GM23338 (cell line): ENCODE data around the gene SRSF2. TPM values are rescaled to one million over a fixed set of nuclear protein-coding genes. Genes with fewer than 3 reads are reported as not detected.
A peak's percentile ranks its signal among the peaks of the same experiment; 100 is the strongest.

Experiments
- ATAC-seq: fragments of 200-7000 bp; cut with Tn5 transposase; 3 replicates; pipeline ENCODE4 v1.9.1; 2020
- DNase-seq: peaks from one replicate; pipeline ENCODE4 v3.0.0-alpha.2; 2015; ENCODE audit warnings: low spot score
- H2AFZ ChIP-seq: fragments of 200-600 bp; sonication (generic); 2 replicates; pipeline ENCODE4 v1.8.0; 2016; ENCODE audit warnings: antibody characterized with exemption, mild to moderate bottlenecking, moderate library complexity
- H3F3A ChIP-seq: fragments of 200-600 bp; sonication (generic); replicated peaks from 2 replicates; pipeline ENCODE4 v1.8.0; 2017; ENCODE audit warnings: antibody characterized with exemption, mixed run types, low read depth
- H3K27ac ChIP-seq: fragments of 200-600 bp; sonication (generic); 2 replicates; pipeline ENCODE4 v1.6.1; 2016; ENCODE audit warnings: low read depth
- H3K27me3 ChIP-seq: fragments of 200-600 bp; sonication (generic); 2 replicates; pipeline ENCODE4 v1.8.0; 2016; ENCODE audit warnings: mild to moderate bottlenecking, mixed run types, moderate library complexity; ENCODE audit not compliant: insufficient read depth
- H3K36me3 ChIP-seq: fragments of 200-600 bp; sonication (generic); 2 replicates; pipeline ENCODE4 v1.8.0; 2016; ENCODE audit warnings: mild to moderate bottlenecking; ENCODE audit not compliant: insufficient read depth
- H3K4me1 ChIP-seq: fragments of 200-600 bp; sonication (generic); 2 replicates; pipeline ENCODE4 v1.8.0; 2016; ENCODE audit warnings: mild to moderate bottlenecking, moderate library complexity; ENCODE audit not compliant: insufficient read depth
- H3K4me2 ChIP-seq: fragments of 200-600 bp; sonication (generic); 2 replicates; pipeline ENCODE4 v1.7.1; 2017; ENCODE audit warnings: mixed run types
- H3K4me3 ChIP-seq: fragments of 200-600 bp; sonication (generic); 2 replicates; pipeline ENCODE4 v1.6.1; 2016; ENCODE audit warnings: mixed run types
- H3K79me2 ChIP-seq: fragments of 200-600 bp; sonication (generic); replicated peaks from 2 replicates; pipeline ENCODE4 v1.8.0; 2017; ENCODE audit warnings: mild to moderate bottlenecking; ENCODE audit not compliant: insufficient read depth
- H3K9me2 ChIP-seq: fragments of 200-600 bp; sonication (generic); 2 replicates; pipeline ENCODE4 v1.8.0; 2017; ENCODE audit not compliant: insufficient read depth
- H4K20me1 ChIP-seq: fragments of 200-600 bp; sonication (generic); replicated peaks from 2 replicates; pipeline ENCODE4 v1.8.0; 2017; ENCODE audit warnings: mild to moderate bottlenecking; ENCODE audit not compliant: insufficient read depth
- H3K27ac Mint-ChIP-seq: 2 replicates; pipeline ENCODE4 v1.8.0; 2020; ENCODE audit warnings: inconsistent platforms, mild to moderate bottlenecking, moderate library complexity, mixed read lengths
- H3K27me3 Mint-ChIP-seq: 3 replicates; pipeline ENCODE4 v1.8.0; 2022; ENCODE audit warnings: low read depth, mild to moderate bottlenecking, moderate library complexity, mixed read lengths, inconsistent platforms; ENCODE audit not compliant: insufficient read depth, poor library complexity
- H3K36me3 Mint-ChIP-seq: 3 replicates; pipeline ENCODE4 v1.8.0; 2021; ENCODE audit warnings: low read depth, mild to moderate bottlenecking, inconsistent platforms, moderate library complexity, mixed read lengths
- H3K4me1 Mint-ChIP-seq: 3 replicates; pipeline ENCODE4 v1.8.0; 2020; ENCODE audit warnings: mild to moderate bottlenecking, inconsistent platforms, mixed read lengths
- H3K4me3 Mint-ChIP-seq: 3 replicates; pipeline ENCODE4 v1.8.0; 2021; ENCODE audit warnings: moderate library complexity, mild to moderate bottlenecking, inconsistent platforms, mixed read lengths
- H3K9me3 Mint-ChIP-seq: 3 replicates; pipeline ENCODE4 v1.8.0; 2020; ENCODE audit warnings: moderate library complexity, mild to moderate bottlenecking, inconsistent platforms, mixed read lengths
- CREB1 ChIP-seq: fragments of 250-450 bp; sonication (Bioruptor Pico); IDR thresholded peaks from 2 replicates; pipeline ENCODE4 v1.5.0; 2020; ENCODE audit warnings: low read depth, mild to moderate bottlenecking, moderate library complexity
- CTCF ChIP-seq, 2 experiments: fragments of 200-600 bp in 1 of 2; sonication (generic) in 1 of 2; conservative IDR thresholded peaks; 2 replicates each; pipeline versions ENCODE4 v1.5.1 to v1.6.1; 2016 to 2017; ENCODE audit warnings: antibody characterized with exemption in 2 of 2, low read depth in 2 of 2, mild to moderate bottlenecking in 2 of 2, moderate library complexity in 1 of 2
- EZH2phosphoT487 ChIP-seq: fragments of 200-600 bp; sonication (generic); IDR thresholded peaks from one replicate; pipeline ENCODE4 v1.8.1; 2018; ENCODE audit warnings: antibody characterized with exemption; ENCODE audit not compliant: unreplicated experiment
- JUNB ChIP-seq: IDR thresholded peaks from one replicate; pipeline ENCODE4 v1.6.1; 2016; ENCODE audit warnings: antibody characterized with exemption; ENCODE audit not compliant: unreplicated experiment
- POLR2AphosphoS5 ChIP-seq: IDR thresholded peaks from 2 replicates; pipeline ENCODE4 v1.6.1; 2016; ENCODE audit warnings: antibody characterized with exemption, low read depth
- REST ChIP-seq: IDR thresholded peaks from one replicate; pipeline ENCODE4 v1.6.1; 2018; ENCODE audit warnings: antibody characterized with exemption; ENCODE audit not compliant: unreplicated experiment
- ZNF114 ChIP-seq: fragments of 250-450 bp; sonication (Bioruptor Pico); IDR thresholded peaks from 2 replicates; pipeline ENCODE4 v1.5.0; 2020; ENCODE audit warnings: mild to moderate bottlenecking, moderate library complexity
- ZNF462 ChIP-seq: fragments of 250-450 bp; sonication (Bioruptor Pico); IDR thresholded peaks from 2 replicates; pipeline ENCODE4 v1.5.0; 2020; ENCODE audit warnings: mild to moderate bottlenecking, moderate library complexity
- polyA plus RNA-seq: library from polyadenylated mRNA; unstranded; fragments of >200 nt; fragmentation: Nextera tagmentation; extraction: Ambion mirVana; gene quantifications from 2 replicates; pipeline ENCODE4 v1.2.1, GENCODE V29; 2016
- total RNA-seq: library from RNA; depleted of rRNA; stranded (reverse); fragments of >200 nt; shearing (Covaris generic); gene quantifications from 2 replicates; pipeline ENCODE4 v1.2.3, GENCODE V29; 2014

Gene SRSF2
- total and polyA plus RNA-seq, 2 experiments from 2014 or later = 317 to 547 TPM

GRCh38 chr17:76701471-76701967 is 35.6 kb downstream of the SRSF2 start:
- peaks cover 35% of the 10 kb centered on the region for H3K4me1 ChIP-seq
- Mint-ChIP-seq H3K27me3 (peaks cover 13% of the 10 kb centered on the region), H3K4me3 (peak overlapping the region; percentile 0; the same call in 1 of the 3 replicates), H3K27ac (no peak overlapping the region), H3K36me3 (no peaks in the 10 kb centered on the region), H3K4me1 (peaks cover 41% of the 10 kb centered on the region), H3K9me3 (no peaks in the 10 kb centered on the region; the same call in 2 of the 3 replicates)
- no peaks in the 10 kb centered on the region for H3K36me3 ChIP-seq
- peak overlapping the region; percentile 66; the same call in 1 of the 2 replicates for H3K27ac ChIP-seq
- ATAC-seq (no peak; the same call in 1 of the 3 replicates), DNase-seq (no peak)
- no peaks in the 10 kb centered on the region for H3K9me2 ChIP-seq
- peak overlapping the region; percentile 63 for H3K4me2 ChIP-seq
- no peaks in the 10 kb centered on the region; the same call in 1 of the 2 replicates for H4K20me1 ChIP-seq
- TF ChIP-seq REST (no peak), EZH2phosphoT487 (no peak), CREB1 (CRISPR knock-in tag) (no peak), ZNF114 (CRISPR knock-in tag) (no peak), CTCF (conservative IDR thresholded peaks at IDR 0.05; ENCODE audit: low read depth in 2 of 2) (no peak)
- H3F3A ChIP-seq = no peaks in the 10 kb centered on the region
- H3K27me3 ChIP-seq = no peaks in the 10 kb centered on the region
- H2AFZ ChIP-seq = no peak overlapping the region; the same call in 1 of the 2 replicates
- peaks cover 21% of the 10 kb centered on the region for H3K79me2 ChIP-seq
- H3K4me3 ChIP-seq = no peak overlapping the region

- no peak overlapping the region for H3K4me3 ChIP-seq
- no peaks in the 10 kb centered on the region for H3K9me2 ChIP-seq
- peaks cover 35% of the 10 kb centered on the region for H3K4me1 ChIP-seq
- H2AFZ ChIP-seq = no peak overlapping the region; the same call in 1 of the 2 replicates
- no peaks in the 10 kb centered on the region for H3K36me3 Mint-ChIP-seq
- peak; percentile 66 for DNase-seq
- H3K9me3 Mint-ChIP-seq = no peaks in the 10 kb centered on the region; the same call in 2 of the 3 replicates
- no peaks in the 10 kb centered on the region for H3F3A ChIP-seq
- peak overlapping the region; percentile 63 for H3K4me2 ChIP-seq
- no peaks in the 10 kb centered on the region for H3K27me3 ChIP-seq
- peak overlapping the region; percentile 66 for H3K27ac ChIP-seq
- H4K20me1 ChIP-seq = no peaks in the 10 kb centered on the region; the same call in 1 of the 2 replicates
- no peaks in the 10 kb centered on the region for H3K36me3 ChIP-seq
- peak overlapping the region; percentile 0; the same call in 1 of the 3 replicates for H3K4me3 Mint-ChIP-seq
- peaks cover 19% of the 10 kb centered on the region for H3K79me2 ChIP-seq
- peaks cover 41% of the 10 kb centered on the region for H3K4me1 Mint-ChIP-seq
- H3K27ac Mint-ChIP-seq = peak overlapping the region; percentile 36
- peaks cover 14% of the 10 kb centered on the region for H3K27me3 Mint-ChIP-seq
- ATAC-seq = peak; percentile 43
- TF ChIP-seq ZNF462 (no peak), JUNB (no peak), POLR2AphosphoS5 (no peak), EZH2phosphoT487 (no peak)
These were observed 36.3 kb downstream of the SRSF2 start for GRCh38 chr17:76700617-76701470.
